Natural killer cell treated with Interleukin-12 subunit alpha and Interleukin-12 subunit beta and Interleukin-15 and Interleukin-18, amount 100 ng/mL, for 72 hours (primary cell): ENCODE measurements around the gene CFAP251. TPM values are rescaled to one million over a fixed set of nuclear protein-coding genes. Genes with fewer than 3 reads are reported as not detected.
A peak's percentile ranks its signal among the peaks of the same experiment; 100 is the strongest.

Experiments
- ATAC-seq, 2 donors: fragments of 150-1000 bp; cut with Tn5 transposase in 1 of 2; sonication (Bioruptor Pico), chemical (Tn5 transposase) in 1 of 2; 2 replicates each; pipeline ENCODE4 v1.10.0; 2021
- DNase-seq: peaks from one replicate; pipeline ENCODE4 v3.0.0; 2022; ENCODE audit warnings: low spot score
- H3K27ac Mint-ChIP-seq, 2 donors: 1 replicate in 1 of 2; 2 replicates in 1 of 2; pipeline ENCODE4 v1.8.0; 2022; ENCODE audit warnings: mixed read lengths in 2 of 2, mild to moderate bottlenecking in 1 of 2, moderate library complexity in 1 of 2
- H3K27me3 Mint-ChIP-seq, 2 donors: 1 replicate in 1 of 2; 2 replicates in 1 of 2; pipeline ENCODE4 v1.8.0; 2022; ENCODE audit warnings: mixed read lengths in 2 of 2
- H3K36me3 Mint-ChIP-seq: one replicate; pipeline ENCODE4 v1.8.0; 2022; ENCODE audit warnings: mixed read lengths
- H3K4me1 Mint-ChIP-seq, 2 donors: 1 replicate in 1 of 2; 2 replicates in 1 of 2; pipeline ENCODE4 v1.8.0; 2022; ENCODE audit warnings: low read depth in 2 of 2, mixed read lengths in 2 of 2, mild to moderate bottlenecking in 1 of 2
- H3K4me3 Mint-ChIP-seq: one replicate; pipeline ENCODE4 v1.8.0; 2022; ENCODE audit warnings: mixed read lengths
- H3K9me3 Mint-ChIP-seq: 2 replicates; pipeline ENCODE4 v1.8.0; 2022; ENCODE audit warnings: mixed read lengths
- total RNA-seq, 2 donors: library from RNA; stranded (reverse); gene quantifications; one replicate each; pipeline ENCODE4 v1.2.3, GENCODE V29; 2022

The CFAP251 gene
- total RNA-seq, 2 donors from 2014 or later: 2.0 to 2.9 TPM

GRCh38 chr12:121963341-121964018 is 45.1 kb downstream of the CFAP251 start:
- no peaks in the 10 kb centered on the region for H3K36me3 Mint-ChIP-seq
- no peak overlapping the region for H3K4me3 Mint-ChIP-seq
- H3K4me1 Mint-ChIP-seq: no peaks in the 10 kb centered on the region
- no peaks in the 10 kb centered on the region for H3K9me3 Mint-ChIP-seq
- no peak overlapping the region for H3K27ac Mint-ChIP-seq
- no peaks in the 10 kb centered on the region for H3K27me3 Mint-ChIP-seq
- peak in 1 of 2 donors; percentile 29 for ATAC-seq
- no peak for DNase-seq

DNA sequence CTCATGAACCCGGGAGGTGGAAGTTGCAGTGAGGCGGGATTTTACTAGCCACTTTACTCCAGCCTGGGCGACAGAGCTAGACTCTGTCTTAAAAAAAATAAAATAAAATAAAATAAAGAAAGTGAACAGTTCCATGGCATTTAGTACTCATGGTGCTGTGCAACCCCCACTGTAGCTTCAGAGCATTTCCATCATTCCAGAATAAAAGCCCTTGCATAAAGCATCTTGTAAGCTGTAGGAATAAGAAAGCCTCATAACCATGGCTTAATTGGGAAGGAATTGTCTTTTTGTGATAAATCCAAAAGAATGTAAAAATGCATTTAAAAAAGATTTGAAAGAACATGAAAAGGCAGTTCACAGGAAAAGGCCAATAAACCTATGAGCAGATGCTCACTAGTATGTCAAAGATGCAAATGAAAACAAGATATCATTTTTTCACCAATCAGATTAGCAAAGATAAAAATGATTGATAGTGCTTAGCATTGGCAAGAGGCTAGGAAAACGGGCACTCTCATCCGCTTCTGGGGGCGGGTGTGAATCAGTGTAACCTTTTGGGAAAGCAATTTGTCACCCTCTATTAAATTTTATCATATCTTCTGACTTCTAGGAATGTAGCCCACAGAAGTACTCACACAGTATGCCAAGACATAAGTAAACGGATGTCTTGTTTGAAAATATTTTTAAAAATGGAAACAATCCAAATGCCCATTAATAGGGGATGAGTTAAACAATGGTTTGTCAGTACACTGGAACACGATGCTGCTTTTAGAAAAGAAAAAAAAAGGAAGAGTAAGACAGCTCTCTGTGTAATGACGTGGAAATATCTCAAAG is 46.6 kb downstream of the CFAP251 start:
- Mint-ChIP-seq H3K9me3 (no peaks in the 10 kb centered on the region), H3K4me1 (no peaks in the 10 kb centered on the region)
- no peak for DNase-seq

GRCh38 chr12:121966959-121967358 is 48.6 kb downstream of the CFAP251 start:
- no peaks in the 10 kb centered on the region for H3K27me3 Mint-ChIP-seq
- no peak overlapping the region for H3K4me3 Mint-ChIP-seq
- DNase-seq: no peak
- H3K36me3 Mint-ChIP-seq: peaks cover under 1% of the 10 kb centered on the region
- H3K4me1 Mint-ChIP-seq: no peaks in the 10 kb centered on the region
- no peak overlapping the region for H3K27ac Mint-ChIP-seq
- ATAC-seq: no peak
- H3K9me3 Mint-ChIP-seq: no peaks in the 10 kb centered on the region

More for the DNA sequence above, 46.6 kb downstream of the CFAP251 start:
- Mint-ChIP-seq H3K4me3 (no peak overlapping the region), H3K27me3 (no peaks in the 10 kb centered on the region), H3K36me3 (no peaks in the 10 kb centered on the region), H3K27ac (no peak overlapping the region)
- ATAC-seq: no peak

DNA sequence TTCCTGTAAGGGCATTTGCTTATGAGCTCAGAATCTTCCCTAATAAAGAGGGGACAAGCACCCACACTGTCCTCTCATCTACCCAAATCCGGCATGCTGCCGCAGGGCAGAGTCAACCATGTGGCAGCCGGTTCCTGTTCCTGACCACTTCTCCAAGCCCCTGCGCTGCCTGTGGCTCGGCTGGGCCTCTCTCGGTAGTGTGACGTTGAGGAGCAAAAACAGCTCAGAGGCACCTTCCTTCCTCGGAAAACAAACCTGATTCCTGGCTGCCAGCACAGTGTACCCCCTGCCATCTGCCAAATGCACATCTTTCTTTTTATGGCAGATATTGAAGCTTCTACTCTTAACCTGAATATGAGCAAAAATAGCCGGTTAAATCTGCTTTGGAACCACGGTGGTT is 50.5 kb downstream of the CFAP251 start:
- no peak for DNase-seq
- Mint-ChIP-seq H3K4me3 (no peak overlapping the region), H3K4me1 (no peaks in the 10 kb centered on the region), H3K36me3 (peaks cover 4% of the 10 kb centered on the region), H3K27ac (no peak overlapping the region), H3K27me3 (peaks cover 0 to 2% of the 10 kb centered on the region in 2 donors), H3K9me3 (no peaks in the 10 kb centered on the region)
- no peak for ATAC-seq

GRCh38 chr12:121969726-121970125 is 51.3 kb downstream of the CFAP251 start:
- DNase-seq (no peak), ATAC-seq (no peak)
- no peak overlapping the region for H3K4me3 Mint-ChIP-seq
- no peak overlapping the region for H3K27ac Mint-ChIP-seq
- peaks cover 2% of the 10 kb centered on the region in 2 donors for H3K27me3 Mint-ChIP-seq
- H3K9me3 Mint-ChIP-seq: no peaks in the 10 kb centered on the region
- H3K36me3 Mint-ChIP-seq: peaks cover 4% of the 10 kb centered on the region
- no peaks in the 10 kb centered on the region for H3K4me1 Mint-ChIP-seq

GRCh38 chr12:121970581-121971300 is 52.3 kb downstream of the CFAP251 start:
- no peak overlapping the region for H3K27ac Mint-ChIP-seq
- H3K4me1 Mint-ChIP-seq: no peaks in the 10 kb centered on the region
- peaks cover 2 to 12% of the 10 kb centered on the region in 2 donors for H3K27me3 Mint-ChIP-seq
- no peaks in the 10 kb centered on the region for H3K9me3 Mint-ChIP-seq
- DNase-seq (no peak), ATAC-seq (peak in 1 of 2 donors; percentile 32)
- peaks cover 4% of the 10 kb centered on the region for H3K36me3 Mint-ChIP-seq
- H3K4me3 Mint-ChIP-seq: no peak overlapping the region

DNA sequence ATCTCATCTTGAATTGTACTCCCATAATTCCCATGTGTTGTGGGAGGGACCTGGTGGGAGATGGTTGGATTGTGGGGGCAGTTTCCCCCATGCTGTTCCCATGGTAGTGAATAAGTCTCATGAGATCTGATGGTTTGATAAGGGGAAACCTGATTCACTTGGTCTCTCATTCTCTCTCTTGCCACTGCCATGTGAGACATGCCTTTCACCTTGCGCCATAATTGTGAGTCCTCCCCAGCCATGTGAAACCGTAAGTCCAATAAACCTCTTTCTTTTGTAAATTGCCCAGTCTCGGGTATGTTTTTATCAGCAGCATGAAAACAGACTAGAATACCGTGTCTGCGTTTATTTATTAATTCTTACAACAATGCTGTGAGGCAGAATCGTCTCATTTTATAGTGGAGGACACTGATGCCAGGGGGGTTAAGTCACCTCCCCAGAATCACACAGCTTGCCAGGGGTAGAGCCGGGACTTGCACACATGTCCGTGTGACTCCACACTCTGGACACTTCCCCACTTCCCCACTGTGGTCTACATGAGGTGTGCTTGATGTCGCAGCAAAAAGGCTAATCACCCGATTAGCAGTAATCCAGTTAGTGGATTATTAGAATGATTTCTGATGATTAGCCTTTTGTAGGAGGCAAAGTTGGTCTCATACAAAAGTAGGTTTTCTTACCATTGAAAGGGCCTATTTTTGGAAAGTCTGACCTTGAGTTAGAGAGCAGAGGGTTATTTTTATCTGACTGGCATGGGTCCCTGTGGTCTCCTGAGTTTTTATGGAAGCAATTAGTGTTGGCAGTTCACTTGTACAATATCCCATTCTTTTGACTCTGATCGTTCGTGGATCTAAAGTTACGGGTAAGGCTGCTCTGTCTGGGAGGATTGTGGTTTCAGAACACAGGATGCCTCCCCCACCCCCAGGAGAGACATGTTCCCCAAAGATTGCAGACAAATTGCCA is 55.9 kb downstream of the CFAP251 start:
- H3K4me3 Mint-ChIP-seq: no peak overlapping the region
- no peak for DNase-seq
- H3K36me3 Mint-ChIP-seq: peaks cover 4% of the 10 kb centered on the region
- H3K9me3 Mint-ChIP-seq: no peaks in the 10 kb centered on the region
- H3K27ac Mint-ChIP-seq: no peak overlapping the region
- ATAC-seq: no peak
- H3K27me3 Mint-ChIP-seq: peaks cover 2 to 12% of the 10 kb centered on the region in 2 donors
- no peaks in the 10 kb centered on the region for H3K4me1 Mint-ChIP-seq

- peaks cover 4% of the 10 kb centered on the region for H3K36me3 Mint-ChIP-seq
- ATAC-seq (no peak), DNase-seq (no peak)
- no peak overlapping the region for H3K4me3 Mint-ChIP-seq
- H3K27me3 Mint-ChIP-seq: peaks cover 2 to 12% of the 10 kb centered on the region in 2 donors
- H3K4me1 Mint-ChIP-seq: no peaks in the 10 kb centered on the region
- no peaks in the 10 kb centered on the region for H3K9me3 Mint-ChIP-seq
- no peak overlapping the region for H3K27ac Mint-ChIP-seq
These were observed 56.6 kb downstream of the CFAP251 start for GRCh38 chr12:121975021-121975420.

- H3K4me3 Mint-ChIP-seq: no peak overlapping the region
- H3K36me3 Mint-ChIP-seq: peaks cover 4% of the 10 kb centered on the region
- no peak overlapping the region for H3K27ac Mint-ChIP-seq
- no peaks in the 10 kb centered on the region for H3K4me1 Mint-ChIP-seq
- ATAC-seq: no peak
- DNase-seq: no peak
- H3K27me3 Mint-ChIP-seq: peaks cover 2 to 12% of the 10 kb centered on the region in 2 donors
- no peaks in the 10 kb centered on the region for H3K9me3 Mint-ChIP-seq
These were observed 58.6 kb downstream of the CFAP251 start for GRCh38 chr12:121976950-121977349.

DNA sequence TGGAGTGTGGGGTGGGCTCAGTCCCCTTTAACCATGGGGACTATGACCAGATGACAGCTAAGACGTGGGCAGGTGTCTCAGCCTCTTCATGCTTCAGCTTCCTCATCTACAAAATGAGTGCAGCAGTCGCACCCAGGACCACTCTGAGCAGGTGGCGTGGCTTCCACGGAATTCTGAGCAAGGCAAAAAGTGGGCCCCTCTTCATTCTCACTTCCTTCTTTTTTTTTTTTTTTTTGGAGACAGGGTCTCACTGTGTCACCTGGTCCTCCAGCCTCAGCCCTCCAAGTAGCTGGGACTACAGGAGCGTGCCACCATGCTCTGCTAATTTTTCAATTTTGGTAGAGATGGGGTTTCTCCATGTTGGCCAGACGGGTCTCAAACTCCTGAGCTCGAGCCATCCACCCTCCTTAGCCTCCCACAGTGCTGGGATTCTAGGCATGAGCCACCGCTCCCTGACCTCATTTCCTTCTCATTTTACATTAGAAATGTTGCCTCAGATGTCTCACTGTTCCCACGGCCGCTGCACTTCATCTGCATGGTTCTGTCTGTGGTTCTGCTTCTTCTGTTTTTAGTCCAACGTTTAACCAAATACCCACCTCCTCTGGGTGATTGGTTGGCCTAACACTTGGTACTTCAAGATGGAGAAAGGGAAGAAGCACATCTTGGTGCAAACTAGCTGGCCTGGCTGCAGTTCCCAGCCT is 61.9 kb downstream of the CFAP251 start:
- Mint-ChIP-seq H3K27me3 (peaks cover 0 to 4% of the 10 kb centered on the region in 2 donors), H3K4me1 (no peaks in the 10 kb centered on the region), H3K9me3 (no peaks in the 10 kb centered on the region), H3K27ac (no peak overlapping the region), H3K36me3 (no peaks in the 10 kb centered on the region), H3K4me3 (no peak overlapping the region)
- DNase-seq (no peak), ATAC-seq (peak in 1 of 2 donors; percentile 10)

DNA sequence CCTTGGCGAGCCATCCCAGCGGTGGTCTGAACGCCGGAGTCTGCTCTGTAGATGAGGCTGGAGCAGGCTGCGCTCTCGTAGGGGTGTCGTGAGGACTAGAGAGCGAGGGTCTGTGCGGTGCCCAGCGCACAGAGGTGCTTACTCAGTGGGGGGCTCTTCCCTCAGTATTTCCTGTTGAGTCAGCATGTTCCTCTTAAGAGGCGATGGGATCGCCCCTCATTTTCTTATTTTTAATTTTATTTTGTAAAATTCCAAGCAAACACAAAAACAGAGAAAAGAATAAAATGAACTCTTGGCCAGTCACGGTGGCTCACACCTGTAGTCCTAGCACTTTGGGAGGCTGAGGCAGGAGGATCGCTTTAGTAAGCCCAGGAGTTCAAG is 62.5 kb downstream of the CFAP251 start:
- DNase-seq (no peak), ATAC-seq (no peak)
- H3K27ac Mint-ChIP-seq: no peak overlapping the region
- H3K36me3 Mint-ChIP-seq: no peaks in the 10 kb centered on the region
- no peaks in the 10 kb centered on the region for H3K9me3 Mint-ChIP-seq
- H3K27me3 Mint-ChIP-seq: no peaks in the 10 kb centered on the region
- H3K4me3 Mint-ChIP-seq: no peak overlapping the region
- no peaks in the 10 kb centered on the region for H3K4me1 Mint-ChIP-seq

DNA sequence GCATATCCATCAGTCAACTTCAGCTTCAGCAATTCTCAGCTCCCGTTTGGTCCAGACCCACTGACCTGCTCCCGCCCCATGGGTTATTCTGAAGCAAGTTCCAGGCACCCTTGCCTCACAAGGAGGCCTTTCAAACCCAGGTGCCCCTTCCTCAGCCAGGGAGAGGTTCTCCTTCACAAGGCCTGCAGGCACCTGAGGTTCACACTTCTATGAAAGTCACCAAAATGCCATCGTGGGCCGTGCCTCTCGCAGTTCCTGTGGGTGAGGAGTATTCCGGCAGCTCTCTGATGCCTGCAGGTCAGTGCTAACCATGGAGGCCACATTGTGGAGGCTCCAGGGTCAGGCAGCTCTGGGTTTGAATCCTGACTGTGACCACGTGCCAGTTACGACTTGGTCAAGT is 63.1 kb downstream of the CFAP251 start:
- Mint-ChIP-seq H3K27me3 (no peaks in the 10 kb centered on the region), H3K4me3 (no peak overlapping the region), H3K9me3 (no peaks in the 10 kb centered on the region), H3K27ac (no peak overlapping the region), H3K36me3 (no peaks in the 10 kb centered on the region), H3K4me1 (no peaks in the 10 kb centered on the region)
- ATAC-seq: no peak
- no peak for DNase-seq

GRCh38 chr12:121982950-121983349 is 64.6 kb downstream of the CFAP251 start:
- H3K4me1 Mint-ChIP-seq: no peaks in the 10 kb centered on the region

More at GRCh38 chr12:121982950-121983349, 64.6 kb downstream of the CFAP251 start:
- H3K9me3 Mint-ChIP-seq: no peaks in the 10 kb centered on the region
- H3K27ac Mint-ChIP-seq: no peak overlapping the region
- H3K4me3 Mint-ChIP-seq: no peak overlapping the region
- ATAC-seq (no peak), DNase-seq (no peak)
- no peaks in the 10 kb centered on the region for H3K36me3 Mint-ChIP-seq
- no peaks in the 10 kb centered on the region for H3K27me3 Mint-ChIP-seq
